Measurements from ENCODE around the gene PEPD.

The PEPD gene

GRCh38 chr19:33456076-33456844 lies 65.3 kb downstream of the PEPD start:
- DNase-seq, result no peak

- DNase-seq, result no peak
These were observed 68.3 kb downstream of the PEPD start for GRCh38 chr19:33453265-33453664.

GRCh38 chr19:33450689-33451088 lies 70.9 kb downstream of the PEPD start:
- no peak for DNase-seq

DNA sequence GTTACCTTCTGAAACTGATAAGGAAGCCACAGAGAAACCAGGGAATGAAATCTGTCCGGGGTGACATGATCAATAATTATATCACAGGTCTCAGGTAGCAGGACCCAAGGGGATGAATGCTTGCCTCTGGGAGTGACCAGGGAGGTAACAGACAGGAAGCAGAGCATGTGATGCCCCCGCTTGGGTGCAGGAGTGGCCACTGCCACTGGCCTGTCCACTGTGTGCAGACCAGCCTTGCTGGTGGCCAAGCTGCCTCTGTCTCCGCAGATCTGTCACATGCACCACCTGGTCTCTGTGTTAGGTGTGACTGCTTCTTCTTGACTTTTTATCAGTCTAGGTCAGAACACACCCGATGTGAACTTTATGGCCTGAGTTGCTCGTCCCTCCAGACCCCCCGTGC lies 71.8 kb downstream of the PEPD start:
- DNase-seq, result no peak

GRCh38 chr19:33448159-33448516 lies 73.5 kb downstream of the PEPD start:
- no peak for DNase-seq

DNA sequence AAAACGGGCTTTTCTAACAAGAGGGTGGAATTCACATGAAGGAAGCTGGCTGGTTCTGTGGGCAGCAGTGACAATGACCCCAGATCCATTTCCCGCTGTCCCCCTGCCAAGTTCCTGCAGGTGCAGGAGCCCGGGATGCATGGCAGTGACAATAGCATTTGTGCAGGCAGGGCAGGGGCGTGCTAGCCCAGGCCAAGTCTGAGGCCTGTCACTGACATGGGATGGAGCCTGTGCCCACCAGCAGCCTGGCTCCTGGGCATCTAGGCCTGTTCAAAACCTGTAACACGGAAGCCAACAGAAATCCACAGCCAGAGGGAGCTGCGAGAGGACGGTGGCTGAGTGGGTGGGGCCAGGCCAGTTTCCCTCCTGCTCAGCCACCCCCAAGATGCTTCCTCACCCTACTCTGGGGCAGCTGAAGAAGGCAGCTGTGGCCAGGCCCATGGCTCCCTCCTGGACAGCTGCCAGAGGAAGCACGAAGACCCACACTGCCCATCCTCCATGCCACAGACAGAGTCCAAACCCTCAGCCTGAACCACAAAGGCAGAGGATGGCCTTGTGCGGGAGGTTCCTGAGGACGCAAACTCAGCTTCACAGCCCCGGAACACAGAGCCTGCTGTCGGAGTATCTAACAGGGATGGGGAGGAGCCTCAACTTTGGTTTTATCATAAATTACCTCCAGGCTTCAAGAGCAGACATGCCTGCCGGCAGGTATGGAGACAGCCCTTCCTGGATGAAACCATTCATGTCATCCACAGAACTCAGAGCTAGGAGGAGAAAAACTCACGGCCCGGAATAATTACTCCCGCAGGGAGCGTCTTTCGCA lies 74.0 kb downstream of the PEPD start:
- DNase-seq, result no peak

GRCh38 chr19:33446330-33447293 lies 75.0 kb downstream of the PEPD start:
- no peak for DNase-seq

- no peak for DNase-seq
These were observed 75.9 kb downstream of the PEPD start for GRCh38 chr19:33445442-33446329.

GRCh38 chr19:33444562-33445441 lies 76.8 kb downstream of the PEPD start:
- DNase-seq, result no peak

DNA sequence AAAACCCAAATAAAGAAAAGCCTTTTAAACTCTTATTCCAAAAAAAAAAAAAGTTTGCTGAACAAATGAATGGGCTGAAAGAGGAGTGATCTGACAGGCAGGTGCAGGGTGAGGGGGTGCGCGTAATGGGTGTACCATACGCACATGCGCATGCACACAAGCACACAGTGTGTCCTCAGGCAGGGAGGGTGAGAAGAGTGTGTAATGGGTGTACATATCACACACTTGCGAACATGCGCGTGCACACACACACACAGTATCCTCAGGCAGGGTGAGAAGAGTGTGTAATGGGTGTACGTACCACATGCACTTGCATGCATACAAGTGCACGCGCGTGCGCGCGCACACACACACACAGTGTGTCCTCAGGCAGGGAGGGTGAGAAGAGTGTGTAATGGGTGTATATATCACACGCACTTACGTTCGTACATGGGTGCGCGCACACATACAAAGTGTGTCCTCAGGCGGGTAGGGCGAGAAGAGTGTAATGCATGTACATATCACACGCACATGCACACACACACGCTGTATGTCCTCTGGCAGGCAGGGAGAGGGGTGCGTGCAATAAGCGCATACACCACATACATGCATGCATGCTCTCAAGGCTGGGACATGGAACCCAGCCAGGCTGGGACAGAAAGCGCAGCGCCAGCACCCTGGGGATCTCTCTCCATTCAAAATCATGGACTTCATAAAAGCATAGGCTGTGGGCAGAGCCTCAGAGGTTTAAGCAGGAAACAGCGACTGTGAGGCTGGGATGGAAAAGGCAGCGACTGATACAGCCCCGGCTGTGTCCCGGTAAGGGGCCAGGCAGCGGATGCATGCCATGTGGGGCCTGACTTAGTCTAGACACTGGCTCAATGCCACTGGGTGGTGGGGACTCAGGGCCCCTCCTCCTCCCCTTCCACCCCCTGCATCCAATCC lies 77.7 kb downstream of the PEPD start:
- DNase-seq, result no peak

DNA sequence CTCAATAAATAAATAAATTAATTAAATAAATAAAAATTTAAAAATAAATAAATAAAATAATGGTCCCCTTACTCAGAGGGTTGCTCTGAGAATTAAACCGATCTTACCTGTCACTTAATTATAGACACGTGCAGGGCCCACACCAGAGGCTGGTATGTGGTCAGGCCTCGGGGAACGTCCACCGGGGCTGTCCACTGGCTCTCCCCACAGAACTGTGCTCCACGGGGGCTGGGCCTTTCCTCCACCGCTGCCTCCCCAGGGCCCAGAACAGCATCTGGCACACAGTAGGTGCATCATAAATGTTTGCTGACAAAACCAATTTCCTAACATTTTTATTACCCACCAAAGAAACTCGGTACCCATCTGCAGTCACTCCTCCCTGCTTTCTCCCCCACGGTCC lies 78.9 kb downstream of the PEPD start:
- no peak for DNase-seq

- DNase-seq, result no peak
These were observed 79.8 kb downstream of the PEPD start for GRCh38 chr19:33441828-33442227.

DNA sequence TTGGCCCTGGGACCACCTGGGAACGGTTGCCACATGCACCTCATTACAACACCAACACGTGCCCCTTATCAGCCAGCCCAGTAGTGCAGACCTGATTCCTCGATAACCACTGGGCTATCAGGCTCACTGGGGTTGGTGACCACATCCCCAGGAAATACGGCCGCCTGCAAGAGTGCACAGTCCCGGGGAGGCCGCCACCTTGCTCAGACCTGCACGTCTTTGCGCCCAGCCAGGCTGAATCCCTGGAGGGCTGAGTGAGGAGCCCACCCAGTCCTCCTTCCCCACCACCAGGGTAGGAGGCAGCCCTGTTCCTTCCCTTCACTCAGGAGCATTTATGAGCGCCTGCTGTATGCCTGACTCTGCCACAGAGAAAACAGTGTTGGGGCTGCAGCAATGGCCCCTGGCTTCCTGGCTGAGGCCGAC lies 80.3 kb downstream of the PEPD start:
- no peak for DNase-seq

DNA sequence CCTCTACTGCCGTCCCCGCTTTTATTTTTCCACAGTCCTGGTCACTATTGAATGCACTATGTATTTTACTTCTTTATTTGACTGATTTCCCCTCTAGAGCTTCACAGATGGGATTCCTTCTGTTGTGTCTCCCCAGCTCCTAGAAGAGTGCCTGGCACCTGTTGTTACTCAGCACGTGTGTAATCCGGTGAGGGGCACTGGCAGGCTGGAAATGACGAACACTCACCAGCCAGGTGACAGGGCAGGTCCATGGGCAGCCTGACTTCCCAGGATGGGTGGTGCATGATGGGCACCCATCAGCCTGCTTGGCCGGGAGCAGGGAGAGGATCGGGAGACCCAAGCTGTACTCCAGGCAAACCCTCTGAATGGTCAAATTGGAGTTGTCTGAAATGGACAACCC lies 80.9 kb downstream of the PEPD start:
- no peak for DNase-seq

- no peak for DNase-seq
These were observed 81.3 kb downstream of the PEPD start for GRCh38 chr19:33440241-33440640.

- DNase-seq, result no peak
These were observed 82.4 kb downstream of the PEPD start for GRCh38 chr19:33438987-33439781.

GRCh38 chr19:33437821-33438671 lies 83.5 kb downstream of the PEPD start:
- no peak for DNase-seq

- DNase-seq, result no peak
These were observed 84.2 kb downstream of the PEPD start for GRCh38 chr19:33437393-33437820.
